Stimulated activated naive CD4-positive, alpha-beta T cell treated with Interleukin-2 at 50 U/mL for 16 hours (primary cell): Measurements from ENCODE around the gene GALM.
"Not testable (repeated sequence)": the region's sequence is repeated elsewhere in the genome, so short reads cannot be mapped to it uniquely, and the experiment has no call there.

Experiments
- DNase-seq: peaks from one replicate; lab custom pipeline; 2025; lab: John Stamatoyannopoulos, UW

Gene GALM

DNA sequence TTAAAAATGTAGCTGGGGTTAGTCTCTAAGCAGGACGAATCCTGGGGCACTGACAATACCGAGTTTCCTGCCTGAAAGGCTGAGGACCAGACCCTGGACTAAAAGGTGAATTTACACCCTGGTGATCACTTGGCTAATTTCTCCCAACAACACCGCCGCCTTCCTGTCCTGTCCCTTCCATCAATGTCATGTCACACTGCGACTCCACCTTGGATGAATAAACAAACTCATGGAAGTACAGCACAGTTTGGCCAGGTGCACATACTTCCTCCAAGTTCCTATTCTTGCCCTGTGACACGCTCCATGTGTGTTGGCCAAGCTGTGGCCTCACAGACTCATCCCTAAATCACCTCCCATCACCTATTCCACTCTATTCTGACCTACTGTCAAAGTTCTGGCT, 15.9 kb upstream of the GALM start:
- DNase-seq = no peak

DNA sequence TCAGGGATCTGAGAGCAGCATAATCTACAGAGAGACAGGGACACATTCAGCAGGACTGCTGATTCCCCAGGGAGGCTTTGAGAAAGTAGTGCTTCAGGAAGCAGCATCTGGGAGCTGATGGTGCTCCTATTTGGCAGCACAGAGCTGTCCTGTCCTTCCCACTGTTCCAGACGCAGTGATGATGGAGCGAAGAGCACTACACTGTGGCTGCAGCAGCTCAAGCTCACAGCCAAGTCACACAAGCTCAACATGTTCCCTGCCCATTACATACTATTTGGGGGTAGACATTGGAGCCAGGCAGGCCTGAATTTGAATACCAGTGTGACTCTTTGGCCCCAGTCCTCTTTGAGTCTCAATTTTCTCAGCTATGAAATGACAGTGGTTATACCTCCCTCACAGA, 15.2 kb upstream of the GALM start:
- no peak for DNase-seq

DNA sequence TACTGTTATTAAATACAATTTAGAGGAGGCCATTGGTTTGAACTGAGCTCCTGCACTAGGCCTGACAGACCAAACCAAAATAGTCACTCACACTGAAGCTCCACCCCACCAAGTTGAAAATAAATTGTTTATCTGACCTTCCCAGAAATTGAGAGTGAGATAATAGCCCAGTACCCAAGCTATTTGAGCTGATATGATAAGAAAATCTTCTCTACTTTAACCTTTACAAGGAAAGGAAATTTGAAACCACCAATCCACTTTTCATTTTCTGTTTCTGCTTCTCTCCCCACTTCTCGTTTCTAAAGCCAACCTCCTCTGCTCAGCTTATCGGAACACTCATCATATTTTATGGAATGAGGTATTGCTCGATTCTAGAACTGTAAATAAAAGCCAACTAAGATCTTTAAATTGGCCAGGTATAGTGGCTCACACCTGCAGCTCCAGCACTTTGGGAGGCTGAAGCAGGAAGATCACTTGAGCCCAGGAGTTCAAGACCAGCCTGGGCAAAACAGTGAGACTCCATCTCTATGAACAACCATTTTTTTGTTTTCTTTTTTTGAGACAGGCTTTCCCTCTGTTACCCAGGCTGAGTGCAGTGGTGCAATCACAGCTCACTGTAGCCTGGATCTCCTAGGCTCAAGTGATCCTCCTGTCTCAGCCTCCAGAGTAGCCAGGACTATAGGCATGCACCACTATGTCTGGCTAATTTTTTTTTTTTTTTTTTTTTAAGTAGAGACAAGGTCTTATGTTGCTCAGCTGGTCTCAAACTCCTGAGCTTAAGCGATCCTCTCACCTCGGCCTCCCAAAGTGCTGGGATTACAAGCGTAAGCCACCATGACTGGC, 13.3 kb upstream of the GALM start:
- no peak for DNase-seq

DNA sequence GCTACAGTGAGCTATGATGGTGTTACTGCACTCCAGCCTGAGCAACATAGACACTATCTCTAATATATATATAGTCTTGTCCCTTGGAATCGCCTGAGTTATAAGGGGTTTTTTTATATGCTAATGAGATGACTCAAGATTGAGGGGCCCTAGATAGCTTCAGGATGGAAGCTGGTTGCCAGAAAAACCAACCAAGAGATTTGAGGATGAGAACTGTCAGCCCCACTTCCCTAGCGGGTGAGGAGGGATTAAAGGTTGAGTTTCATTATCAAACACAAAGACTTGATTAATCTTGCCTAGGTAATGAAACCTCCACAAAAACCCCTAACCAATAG, 12.6 kb upstream of the GALM start:
- no peak for DNase-seq

DNA sequence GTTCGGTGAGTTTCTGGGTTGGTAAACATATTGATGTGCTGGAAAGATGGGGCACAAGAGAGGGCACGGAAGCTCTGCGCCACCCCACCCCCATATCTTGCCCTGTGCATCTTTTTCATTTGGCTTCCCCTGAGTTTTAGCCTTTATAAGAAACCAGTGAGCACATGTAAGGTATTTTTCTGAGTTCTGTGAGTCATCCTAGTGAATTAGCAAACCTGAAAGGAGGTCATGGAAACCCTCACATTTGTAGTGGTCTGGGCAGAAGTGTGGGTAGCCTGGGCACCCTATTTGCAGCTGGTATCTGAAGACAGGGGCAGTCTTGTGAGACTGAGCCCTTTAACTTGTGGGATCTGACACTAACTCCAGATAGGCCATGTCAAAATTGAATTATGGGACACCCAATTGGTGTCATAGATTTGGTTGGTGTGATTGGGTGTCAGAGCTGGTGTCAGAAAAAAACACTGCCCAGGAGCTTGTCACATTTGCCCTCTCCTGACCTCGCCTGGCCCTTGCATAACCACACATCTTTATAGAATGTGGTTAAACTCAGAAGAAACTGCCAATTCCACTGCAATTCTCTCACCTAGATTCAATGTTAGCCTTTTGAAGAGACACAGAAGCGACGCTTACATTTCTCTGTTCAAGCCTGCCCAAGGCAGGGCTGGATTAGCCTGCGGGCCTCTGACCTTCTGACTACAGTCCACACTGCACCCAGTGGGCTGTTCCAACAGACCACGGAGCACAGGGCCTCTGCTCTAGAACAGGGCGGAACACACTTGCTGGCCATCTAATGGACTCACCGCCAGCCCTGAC, 12.0 kb upstream of the GALM start:
- DNase-seq = peak; percentile 82

DNA sequence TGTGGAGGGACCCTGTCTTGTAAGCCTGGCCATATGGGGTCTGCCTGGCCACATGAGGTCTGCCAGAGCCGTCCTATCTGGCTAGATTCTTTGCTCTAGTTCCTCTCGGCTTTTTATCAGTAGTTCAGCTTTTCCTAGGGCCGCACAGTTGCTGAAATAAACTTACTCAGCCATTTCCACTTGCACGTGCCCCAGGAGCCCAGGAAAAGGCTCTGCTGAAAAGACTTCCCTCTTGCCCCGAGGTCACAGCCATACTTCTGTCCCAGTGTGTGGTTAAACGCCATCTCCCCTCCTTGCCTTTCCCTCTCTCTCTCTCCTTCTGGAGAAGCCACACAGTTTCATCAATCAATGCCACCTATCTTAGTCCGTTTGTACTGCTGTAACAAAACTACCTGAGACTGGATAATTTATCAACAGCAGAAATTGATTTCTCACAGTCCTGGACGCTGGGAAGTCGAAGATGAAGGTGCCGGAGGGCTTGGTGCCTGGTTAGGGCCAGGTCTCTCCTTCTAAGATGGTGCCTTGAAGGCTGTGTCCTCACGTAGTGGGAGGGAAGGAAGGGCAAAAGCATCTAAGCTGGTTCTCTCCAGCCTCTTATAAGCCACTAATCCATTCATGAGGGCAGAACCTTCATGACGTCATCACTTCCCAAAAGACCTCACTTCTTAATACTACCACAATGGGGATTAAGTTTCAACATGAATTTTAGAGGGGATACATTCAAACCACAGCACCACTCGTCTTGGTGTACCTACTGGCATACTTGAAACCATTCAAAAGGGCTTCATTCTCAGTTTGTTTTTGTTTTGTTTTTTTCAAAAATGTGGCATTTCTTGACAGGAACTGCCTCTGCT, 11.2 kb upstream of the GALM start:
- no peak for DNase-seq

DNA sequence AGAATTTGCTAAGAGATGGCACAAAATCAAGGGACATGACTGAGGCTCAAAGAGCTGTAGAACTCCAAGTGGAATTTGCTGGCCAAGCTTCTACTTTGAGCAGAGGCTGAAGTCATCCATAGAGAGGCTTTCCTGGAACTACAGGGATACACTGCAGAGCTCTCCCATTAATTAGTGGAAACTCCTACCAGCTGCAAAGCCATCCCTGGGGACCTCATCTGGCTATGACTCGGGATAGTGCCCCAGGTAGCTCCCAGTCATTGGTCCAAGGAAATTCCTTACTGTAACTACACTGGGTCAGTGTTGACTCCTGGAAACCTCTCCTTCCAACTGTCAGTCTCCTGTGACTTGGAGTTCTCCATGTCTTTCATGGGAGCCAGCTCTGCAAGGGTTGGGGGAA, 10.5 kb upstream of the GALM start:
- no peak for DNase-seq

DNA sequence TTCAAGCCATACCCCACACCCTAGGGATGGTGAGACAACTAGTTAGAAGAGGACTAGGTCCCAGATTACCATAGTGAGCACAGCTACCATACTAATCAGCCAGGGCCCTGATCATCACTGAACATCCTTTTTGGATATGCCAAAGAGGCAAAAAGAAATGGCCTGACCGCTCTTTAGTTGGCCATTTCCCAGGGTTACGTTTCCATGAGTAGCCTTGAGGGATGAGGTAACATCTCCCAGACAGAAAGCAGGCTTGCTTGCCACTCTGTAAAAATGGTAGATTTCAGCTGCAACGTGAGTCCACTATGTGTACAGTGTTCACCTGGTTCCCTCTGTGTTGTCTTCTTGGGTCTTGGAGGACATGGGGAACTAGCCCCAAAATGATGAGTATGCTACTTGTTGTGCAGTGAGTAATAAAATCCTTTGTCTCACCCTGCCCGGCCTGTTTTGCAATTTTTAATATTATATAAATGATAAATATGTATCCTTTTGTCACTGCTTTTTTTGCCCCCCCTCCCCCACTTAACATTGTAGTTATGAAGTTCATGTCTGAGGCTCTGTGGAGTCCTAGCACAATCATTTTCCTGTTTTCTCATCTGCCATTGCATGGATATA, 8.9 kb upstream of the GALM start:
- no peak for DNase-seq

DNA sequence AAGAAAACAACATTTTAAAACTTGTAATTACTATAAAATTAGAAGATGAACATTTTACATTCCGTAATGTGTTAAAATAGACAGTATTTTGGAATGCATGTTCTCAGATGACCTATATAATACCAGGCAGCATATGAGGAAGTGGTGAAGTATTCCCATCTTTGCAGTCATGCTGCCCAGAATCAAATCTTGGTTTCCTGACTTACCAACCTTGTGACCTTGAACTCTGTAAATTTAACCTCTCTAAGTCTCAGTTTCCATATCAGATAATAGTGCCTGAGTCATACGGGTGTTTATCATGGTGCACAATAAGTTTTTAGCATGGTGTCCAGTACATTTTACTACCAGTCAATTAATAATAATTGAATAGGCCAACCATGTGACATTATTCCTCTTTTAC, 7.3 kb upstream of the GALM start:
- DNase-seq = no peak

DNA sequence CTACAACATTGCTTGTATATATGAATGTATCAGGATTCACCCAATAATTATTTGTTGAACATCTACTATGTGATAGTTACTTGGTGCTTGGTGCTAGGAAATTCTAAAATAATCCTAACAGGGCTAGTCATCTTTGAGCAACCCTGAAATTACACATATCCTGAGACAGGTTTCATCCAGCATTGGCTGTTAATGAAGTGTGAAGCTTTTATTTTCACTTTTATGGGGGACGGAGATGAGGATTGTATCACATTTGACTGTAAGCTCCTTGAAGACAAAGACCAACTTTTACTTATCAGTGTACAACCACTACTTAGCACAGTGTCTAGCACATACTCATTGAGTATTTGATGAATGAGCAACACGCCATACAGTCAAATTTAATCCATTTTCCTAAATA, 6.8 kb upstream of the GALM start:
- no peak for DNase-seq

DNA sequence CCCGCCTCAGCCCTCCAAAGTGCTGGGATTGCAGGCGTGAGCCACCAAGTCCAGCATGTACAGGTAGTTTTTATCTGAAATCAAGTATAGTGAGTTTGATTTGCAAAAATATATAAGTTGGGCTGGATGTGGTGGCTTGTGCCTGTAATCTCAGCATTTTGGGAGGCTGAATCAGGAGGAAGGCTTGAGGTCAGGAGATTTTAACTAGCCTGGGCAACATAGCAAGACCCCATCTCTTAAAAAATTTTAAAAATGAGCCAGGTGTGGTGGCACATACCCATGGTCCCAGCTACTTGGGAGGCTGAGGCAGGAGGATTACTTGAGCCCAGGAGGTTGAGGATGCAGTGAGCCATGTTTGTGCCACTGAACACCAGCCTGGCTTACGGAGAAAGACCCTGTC, 5.6 kb upstream of the GALM start:
- no peak for DNase-seq

DNA sequence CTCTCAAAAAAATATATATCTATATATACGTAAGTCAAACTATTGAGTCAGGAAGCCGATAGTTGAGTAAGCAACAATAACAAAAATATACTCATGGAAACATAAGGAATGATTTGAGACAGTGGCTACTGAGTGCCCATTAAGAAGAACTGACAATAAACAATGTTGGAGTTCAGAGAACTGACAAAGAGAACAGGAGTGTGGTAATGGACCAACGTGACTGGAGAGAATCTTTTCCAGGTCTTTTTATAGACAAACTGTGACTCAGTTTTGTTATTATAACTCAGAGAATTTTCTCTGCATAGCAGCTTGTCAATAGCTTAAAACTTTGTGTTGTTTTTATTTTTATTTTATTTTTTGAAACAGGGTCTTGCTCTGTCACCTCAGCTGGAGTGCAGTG, 4.6 kb upstream of the GALM start:
- DNase-seq = no peak

DNA sequence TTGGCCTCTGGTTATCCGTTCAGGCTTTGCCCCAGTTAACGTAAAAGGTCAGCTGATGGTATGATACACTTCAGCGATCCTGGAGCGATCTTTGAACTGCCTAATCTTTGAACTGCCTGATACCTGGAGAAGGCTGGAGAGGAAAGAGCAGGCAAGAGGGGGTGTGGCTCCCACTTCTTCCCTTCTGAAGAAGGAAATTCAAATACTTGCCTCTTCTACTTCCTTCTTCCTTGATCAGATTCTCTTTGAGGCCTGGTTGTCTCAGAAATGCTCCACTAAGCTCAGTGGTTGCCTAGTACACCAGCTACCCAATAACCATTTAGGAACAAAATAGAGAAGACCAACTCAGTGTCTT, 619 bp downstream of the GALM start:
- no peak for DNase-seq

DNA sequence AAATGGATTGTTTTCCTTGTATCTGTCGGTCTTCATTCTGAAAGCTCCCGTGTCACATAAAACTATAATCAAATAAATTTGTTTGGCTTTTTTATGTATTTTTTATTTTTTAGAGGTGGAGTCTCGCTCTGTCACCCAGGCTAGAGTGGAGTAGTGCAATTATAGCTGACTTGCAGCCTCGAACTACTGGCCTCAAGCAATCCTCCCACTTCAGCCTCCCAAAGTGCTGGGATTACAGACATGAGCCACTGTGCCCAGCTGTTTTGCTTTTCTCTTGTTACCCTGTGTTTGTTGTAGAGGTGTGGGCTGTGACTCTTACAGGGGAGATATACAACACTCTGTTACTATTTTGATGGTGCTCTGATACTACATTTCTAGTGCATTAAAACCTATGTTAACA, 2.2 kb downstream of the GALM start:
- DNase-seq = no peak

DNA sequence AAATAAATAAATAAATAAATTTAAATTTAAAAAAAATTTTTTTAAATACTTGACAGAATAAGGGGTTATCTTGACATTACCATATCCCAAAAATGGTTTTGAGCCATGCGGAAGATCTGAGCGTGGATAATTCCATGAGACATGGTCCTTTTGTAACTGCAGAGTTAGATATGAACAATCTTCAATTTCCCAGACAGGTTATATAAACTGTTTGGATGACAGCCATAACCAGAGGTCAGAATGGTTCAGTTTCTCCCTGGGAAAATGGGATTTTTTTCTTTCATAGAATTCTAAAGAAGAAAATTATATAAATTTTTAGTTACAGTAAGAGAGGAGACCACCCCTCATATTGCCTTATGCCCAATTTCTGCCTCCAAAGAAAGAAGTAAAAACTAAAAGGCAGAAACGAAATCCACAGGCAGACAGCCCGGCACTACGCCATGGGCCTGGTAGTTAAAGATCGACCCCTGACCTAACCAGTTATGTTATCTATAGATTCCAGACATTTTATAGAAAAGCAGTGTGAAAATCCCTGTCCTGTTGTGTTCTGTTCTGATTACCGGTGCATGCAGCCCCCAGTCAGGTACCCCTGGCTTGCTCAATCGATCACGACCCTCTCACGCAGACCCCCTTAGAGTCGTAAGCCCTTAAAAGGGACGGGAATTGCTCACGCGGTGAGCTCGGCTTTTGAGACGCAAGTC, 3.0 kb downstream of the GALM start:
- no peak for DNase-seq

DNA sequence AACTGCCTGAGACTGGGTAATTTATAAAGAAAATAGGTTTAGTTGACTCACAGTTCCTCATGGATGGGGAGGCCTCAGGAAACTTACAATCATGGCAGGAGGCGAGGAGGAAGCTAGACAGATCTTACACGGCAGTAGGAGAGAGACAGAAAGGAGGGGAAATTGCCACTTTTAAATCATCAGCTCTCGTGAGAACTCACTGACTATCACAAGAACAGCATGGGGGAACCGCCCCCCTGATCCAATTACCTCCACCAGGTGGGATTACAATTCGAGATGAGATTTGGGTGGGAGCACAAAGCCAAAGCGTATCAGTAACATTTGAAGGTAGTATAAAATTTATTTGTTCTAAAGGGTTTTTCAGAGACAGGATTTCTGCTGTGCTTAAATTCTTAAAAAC, 5.4 kb downstream of the GALM start:
- no peak for DNase-seq

DNA sequence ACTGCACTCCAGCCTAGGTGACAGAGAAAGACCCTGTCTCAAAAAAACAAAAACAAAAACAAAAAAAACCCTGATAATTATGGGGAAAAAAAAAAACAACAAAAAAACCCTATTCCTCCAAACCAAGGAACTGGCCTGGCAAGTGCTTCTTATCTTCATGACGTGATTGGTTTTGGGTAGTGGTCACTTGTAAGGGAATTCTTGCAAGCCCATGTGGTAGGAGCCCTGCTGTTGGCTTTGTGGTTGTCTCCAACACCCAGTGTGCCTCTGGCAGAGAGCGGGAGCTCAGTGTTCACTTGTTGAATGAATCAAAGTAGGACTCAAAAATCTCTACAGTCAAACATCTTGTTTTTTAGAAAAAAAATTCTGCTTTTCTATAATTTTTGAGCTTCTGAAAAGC, 6.0 kb downstream of the GALM start:
- no peak for DNase-seq

DNA sequence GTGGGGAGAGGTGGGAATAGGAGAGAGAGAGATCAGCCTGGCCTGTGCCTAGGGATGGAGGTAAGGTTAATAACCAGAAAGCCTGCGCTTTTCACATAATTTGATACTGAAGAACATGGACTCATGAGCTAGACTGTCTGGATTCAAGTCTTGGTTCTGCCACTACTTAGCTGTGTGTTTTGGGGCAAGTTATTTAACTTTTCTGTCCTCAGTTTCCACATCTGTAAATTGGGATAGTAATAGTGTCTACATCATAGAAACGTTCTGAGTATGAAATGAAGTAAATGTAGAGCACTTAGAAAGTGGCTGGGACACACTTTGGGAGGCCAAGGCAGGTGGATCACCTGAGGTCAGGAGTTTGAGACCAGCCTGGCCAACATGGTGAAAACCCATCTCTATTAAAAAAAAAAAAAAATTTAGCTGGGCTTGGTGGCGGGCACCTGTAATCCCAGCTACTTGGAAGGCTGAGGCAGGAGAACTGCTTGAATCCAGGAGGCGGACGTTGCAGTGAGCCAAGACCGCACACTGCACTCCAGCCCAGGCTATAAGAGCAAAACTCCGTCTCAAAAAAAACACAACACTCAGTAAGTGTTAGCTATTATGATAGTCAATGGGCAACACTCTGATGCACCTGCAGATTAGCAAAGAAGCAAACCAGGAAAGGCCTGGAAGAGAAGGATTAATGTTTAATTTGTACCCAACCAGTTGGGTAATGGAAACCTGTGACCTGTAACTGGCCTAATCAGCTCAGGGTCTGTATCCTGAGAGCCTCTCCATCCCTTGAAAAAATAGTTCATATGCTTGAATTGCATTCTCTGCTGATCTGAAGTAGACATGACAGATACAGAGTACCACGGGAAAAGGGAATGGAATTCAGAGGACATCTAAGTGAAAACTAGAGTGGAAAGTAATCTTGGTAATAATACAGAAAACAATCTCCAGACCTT, 6.8 kb downstream of the GALM start:
- DNase-seq = no peak

DNA sequence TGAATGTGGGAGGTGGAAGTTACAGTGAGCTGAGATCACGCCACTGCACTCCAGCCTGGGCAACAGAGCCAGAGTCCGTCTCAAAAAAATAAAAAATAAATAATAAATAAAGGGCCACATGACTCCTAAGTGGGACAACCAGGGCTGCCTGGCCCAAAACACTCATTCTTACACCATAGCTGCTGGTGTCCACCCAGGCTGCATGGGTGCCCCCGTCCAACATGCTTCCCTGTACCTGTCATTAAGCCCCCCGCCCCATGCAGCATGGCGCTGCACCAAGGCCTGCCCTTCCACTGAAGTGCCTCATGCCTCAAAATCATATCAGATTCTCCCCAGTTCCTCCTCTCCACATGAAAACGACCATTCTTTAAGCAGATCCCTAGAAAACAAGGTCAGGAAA, 10.8 kb downstream of the GALM start:
- no peak for DNase-seq

DNA sequence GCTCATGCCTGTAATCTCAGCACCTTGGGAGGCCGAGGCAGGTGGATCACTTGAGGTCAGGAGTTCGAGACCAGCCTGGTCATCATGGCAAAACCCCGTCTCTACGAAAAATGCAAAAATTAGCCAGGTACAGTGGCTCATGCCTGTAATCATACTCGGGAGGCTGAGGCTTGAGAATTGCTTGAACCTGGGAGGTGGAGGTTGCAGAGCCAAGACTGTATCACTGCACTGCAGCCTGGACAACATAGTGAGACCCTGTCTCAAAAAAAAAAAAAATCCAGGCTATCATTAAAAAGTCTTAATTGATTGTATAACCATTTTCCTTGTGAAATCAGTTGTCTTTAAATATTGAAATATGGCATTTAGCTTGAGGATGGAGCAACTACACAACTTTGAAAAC, 15.0 kb downstream of the GALM start:
- not testable (repeated sequence) for DNase-seq
